ENCODE results near the gene SGCD. TPM values are rescaled to one million over a fixed set of nuclear protein-coding genes. Genes with fewer than 3 reads are reported as not detected.

SGCD gene
- total RNA-seq, 1 experiment from 2014 or later: 5.8 TPM

DNA sequence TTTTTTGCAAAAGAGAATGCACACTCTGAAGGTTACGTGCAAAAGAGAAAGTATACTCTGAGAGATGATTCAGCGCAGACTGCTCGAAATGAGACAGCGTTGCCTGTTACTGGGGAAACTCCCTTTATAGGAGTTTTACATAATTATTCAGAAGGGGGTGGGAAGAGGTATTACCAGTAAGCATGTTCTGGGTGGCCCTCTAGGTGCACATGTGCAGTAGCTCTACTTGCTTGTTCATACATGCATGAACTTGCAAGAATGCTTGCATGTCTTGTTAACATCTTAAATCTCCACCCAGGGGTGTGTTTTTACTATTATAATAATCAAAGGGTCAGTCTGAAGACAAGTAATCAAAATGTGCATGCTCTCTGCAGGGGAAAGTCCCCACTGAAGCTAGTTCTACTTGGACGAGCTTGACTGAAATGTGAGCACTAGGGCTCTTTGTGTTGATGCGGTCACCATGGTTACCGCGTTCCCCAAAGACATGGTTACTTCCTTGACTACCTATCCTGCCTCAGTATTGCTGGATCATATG lies 75.5 kb downstream of the SGCD start:
- H3K27me3 ChIP-seq: no peaks in the 10 kb centered on the region
- no peaks in the 10 kb centered on the region for H3K4me1 ChIP-seq
- H3K9me3 ChIP-seq (replicated peaks): no peaks in the 10 kb centered on the region
- H3K27ac ChIP-seq: no peak overlapping the region
- no peak overlapping the region for H3K4me3 ChIP-seq
- DNase-seq: peak in 1 of 2 experiments; percentile 19
- H3K36me3 ChIP-seq: no peaks in the 10 kb centered on the region

DNA sequence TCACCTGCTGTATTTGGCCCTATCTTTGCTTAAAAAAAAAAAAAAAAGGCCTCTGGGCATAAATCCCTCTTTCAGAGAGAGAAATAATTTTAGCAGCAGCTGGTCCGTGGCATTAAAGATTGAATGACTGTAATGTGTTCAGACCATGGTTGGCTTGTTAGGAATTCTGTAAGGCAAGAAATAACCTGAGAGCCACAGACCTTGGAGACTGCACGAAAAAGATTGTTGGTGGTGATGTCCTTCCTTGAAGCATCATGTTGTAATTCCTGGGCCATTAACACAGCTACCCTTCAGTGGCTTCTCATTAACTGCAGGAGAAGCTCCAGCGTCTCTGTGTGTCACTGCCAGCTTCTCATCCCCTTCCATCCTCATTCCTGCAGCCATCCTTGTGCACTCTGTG lies 79.0 kb downstream of the SGCD start:
- Histone ChIP-seq H3K4me1 (no peaks in the 10 kb centered on the region), H3K36me3 (no peaks in the 10 kb centered on the region), H3K4me3 (no peak overlapping the region), H3K27ac (no peak overlapping the region), H3K27me3 (no peaks in the 10 kb centered on the region), H3K9me3 (replicated peaks) (no peaks in the 10 kb centered on the region)
- DNase-seq: peak in 1 of 2 experiments; percentile 43

DNA sequence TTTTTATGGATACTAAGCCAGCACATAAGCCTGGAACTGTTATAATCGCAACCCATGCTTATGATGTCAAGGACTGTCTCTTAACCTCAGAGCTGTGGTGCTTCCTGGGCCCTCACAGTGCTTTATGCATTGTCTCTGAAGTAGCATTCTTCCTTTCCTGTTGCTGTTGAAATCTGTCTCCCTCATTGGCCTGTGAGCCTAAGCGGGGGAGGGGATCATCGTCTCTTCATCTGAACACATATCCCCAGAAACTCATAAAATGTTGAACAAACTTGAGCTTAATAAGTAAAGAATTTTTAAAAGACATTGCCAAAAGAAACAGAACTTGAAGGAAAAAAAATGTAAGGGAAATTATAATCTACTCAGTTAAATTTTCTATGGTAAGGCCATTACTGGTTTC lies 80.3 kb downstream of the SGCD start:
- Histone ChIP-seq H3K36me3 (no peaks in the 10 kb centered on the region), H3K27ac (no peak overlapping the region), H3K9me3 (replicated peaks) (no peaks in the 10 kb centered on the region), H3K4me1 (no peaks in the 10 kb centered on the region), H3K4me3 (no peak overlapping the region), H3K27me3 (no peaks in the 10 kb centered on the region)
- DNase-seq: no peak

DNA sequence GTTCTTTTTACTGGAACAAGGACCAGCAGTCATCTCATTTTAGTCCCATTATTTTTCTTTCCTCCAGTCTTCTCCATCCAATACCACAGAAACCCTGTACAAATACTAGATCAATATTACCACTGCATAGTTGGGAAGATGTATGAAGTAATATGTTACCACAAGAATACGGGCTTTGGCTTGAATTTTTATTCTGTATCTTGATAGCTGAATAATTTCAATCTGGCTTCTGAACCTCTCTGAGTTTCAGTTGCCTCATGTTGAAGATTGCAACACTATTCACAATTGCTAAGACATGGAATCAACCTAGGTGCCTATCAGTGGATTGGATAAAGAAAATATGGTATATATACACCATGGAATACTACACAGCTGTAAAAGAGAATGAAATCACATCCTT lies 82.9 kb downstream of the SGCD start:
- no peak for DNase-seq
- H3K36me3 ChIP-seq: no peaks in the 10 kb centered on the region
- H3K27me3 ChIP-seq: no peaks in the 10 kb centered on the region
- no peaks in the 10 kb centered on the region for H3K4me1 ChIP-seq
- H3K27ac ChIP-seq: no peak overlapping the region
- H3K4me3 ChIP-seq: no peak overlapping the region
- no peaks in the 10 kb centered on the region for H3K9me3 ChIP-seq (replicated peaks)

DNA sequence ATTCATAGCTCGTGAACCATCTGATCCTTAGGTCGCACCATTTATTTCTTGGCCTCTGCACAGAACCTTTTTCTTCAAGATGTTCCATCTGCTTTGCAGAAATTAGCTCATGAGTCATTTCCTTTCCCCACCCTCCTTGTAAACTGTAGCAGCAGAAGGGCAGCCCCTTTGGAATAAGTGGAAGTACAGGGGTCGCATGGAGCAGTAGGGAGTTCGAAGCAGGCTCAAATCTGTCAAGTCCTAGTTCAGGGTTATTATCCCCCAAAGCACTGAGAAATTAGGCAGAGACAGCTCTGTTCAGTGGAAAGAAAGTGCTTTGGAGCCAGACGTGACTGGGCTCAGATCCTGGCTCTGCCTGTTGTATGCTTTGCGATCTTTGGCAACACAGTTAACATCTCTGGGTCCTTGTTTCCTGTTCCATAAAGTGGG lies 84.2 kb downstream of the SGCD start:
- no peak for DNase-seq
- no peak overlapping the region for H3K27ac ChIP-seq
- H3K27me3 ChIP-seq: no peaks in the 10 kb centered on the region
- H3K36me3 ChIP-seq: no peaks in the 10 kb centered on the region
- H3K4me1 ChIP-seq: no peaks in the 10 kb centered on the region
- no peaks in the 10 kb centered on the region for H3K9me3 ChIP-seq (replicated peaks)
- H3K4me3 ChIP-seq: no peak overlapping the region

DNA sequence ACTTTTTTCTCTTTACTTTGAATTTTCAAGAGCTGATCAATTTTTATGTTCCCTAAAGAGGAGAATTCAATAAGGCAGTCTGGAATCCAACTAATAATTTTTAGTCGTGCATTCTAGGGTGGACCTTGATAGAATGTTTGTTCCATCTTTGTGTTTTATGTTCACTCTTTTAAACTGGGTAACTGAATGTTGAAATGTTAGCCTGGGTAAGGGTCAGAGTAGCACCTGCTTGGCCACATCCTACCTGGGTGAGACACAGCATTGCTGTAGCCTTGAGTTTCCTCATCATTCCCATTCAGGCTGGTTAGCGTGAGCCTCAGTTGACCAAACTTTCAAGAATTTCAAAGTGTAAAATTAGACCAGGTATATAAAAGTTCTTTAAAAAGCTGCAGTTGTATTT lies 85.0 kb downstream of the SGCD start:
- Histone ChIP-seq H3K27ac (no peak overlapping the region), H3K9me3 (replicated peaks) (no peaks in the 10 kb centered on the region), H3K27me3 (no peaks in the 10 kb centered on the region), H3K36me3 (no peaks in the 10 kb centered on the region), H3K4me3 (no peak overlapping the region), H3K4me1 (no peaks in the 10 kb centered on the region)
- DNase-seq: no peak

DNA sequence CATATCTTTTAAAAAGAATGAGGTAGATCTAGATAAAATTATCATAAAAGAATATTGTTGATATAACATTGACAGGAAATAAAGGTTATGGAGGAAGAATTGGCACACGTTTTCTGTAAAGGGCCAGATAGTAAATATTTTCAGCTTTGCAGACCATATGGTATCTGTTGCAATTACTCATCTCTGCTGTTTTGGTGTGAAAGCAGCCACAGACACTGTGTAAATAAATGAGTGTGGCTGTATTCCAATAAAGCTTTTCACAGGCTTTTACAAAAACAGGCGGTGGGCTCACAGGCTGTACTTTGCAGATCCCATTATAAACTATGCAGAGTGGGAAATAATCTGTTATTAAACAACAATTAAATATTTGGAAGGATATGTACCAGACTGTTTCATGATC lies 87.4 kb downstream of the SGCD start:
- no peak for DNase-seq

DNA sequence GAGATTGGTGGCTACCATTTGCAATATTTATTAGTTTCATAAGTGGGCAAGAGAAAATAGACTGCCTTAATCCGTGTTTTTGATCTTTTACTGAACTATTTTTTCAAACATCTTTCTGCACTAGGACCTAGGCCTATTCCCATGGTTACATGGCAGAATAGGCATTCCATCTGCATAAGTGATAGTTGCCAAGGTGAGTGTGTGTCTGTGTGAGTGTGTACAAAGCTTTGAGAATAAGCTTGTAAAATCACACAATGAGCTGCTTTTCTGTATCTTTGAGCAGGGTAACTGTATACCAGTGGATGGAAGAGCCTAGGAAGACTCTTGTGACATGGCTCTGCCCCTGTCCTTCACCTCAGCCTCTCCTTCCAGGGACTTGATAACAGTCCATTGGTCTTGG lies 92.7 kb downstream of the SGCD start:
- Histone ChIP-seq H3K36me3 (no peaks in the 10 kb centered on the region), H3K4me3 (no peak overlapping the region), H3K9me3 (replicated peaks) (no peaks in the 10 kb centered on the region), H3K4me1 (no peaks in the 10 kb centered on the region), H3K27me3 (no peaks in the 10 kb centered on the region), H3K27ac (no peak overlapping the region)
- DNase-seq: no peak

More for the DNA sequence above, 87.4 kb downstream of the SGCD start:
- Histone ChIP-seq H3K27me3 (no peaks in the 10 kb centered on the region), H3K4me1 (no peaks in the 10 kb centered on the region), H3K27ac (no peak overlapping the region), H3K9me3 (replicated peaks) (no peaks in the 10 kb centered on the region), H3K36me3 (no peaks in the 10 kb centered on the region), H3K4me3 (no peak overlapping the region)

DNA sequence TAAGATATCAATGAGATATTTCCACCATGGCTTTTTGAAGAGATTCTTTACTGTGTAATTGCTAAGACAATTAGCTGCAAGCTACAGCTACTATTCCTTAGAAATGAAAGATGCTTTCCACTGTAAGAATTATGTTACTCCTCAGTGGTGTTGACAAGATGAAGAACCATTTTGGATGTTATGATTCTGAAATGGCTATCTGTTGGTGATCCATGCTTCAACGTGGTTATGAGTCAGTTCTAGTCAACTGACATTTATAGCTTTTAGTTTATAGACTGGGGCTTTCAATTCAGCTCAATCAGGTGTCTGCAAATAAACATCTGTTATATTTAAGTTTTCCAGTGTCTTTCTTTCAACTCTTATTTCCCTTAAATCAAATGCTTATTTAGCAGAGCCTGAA lies 93.7 kb downstream of the SGCD start:
- Histone ChIP-seq H3K4me1 (no peaks in the 10 kb centered on the region), H3K36me3 (no peaks in the 10 kb centered on the region), H3K27ac (no peak overlapping the region), H3K9me3 (replicated peaks) (no peaks in the 10 kb centered on the region), H3K27me3 (no peaks in the 10 kb centered on the region), H3K4me3 (no peak overlapping the region)
- DNase-seq: no peak

DNA sequence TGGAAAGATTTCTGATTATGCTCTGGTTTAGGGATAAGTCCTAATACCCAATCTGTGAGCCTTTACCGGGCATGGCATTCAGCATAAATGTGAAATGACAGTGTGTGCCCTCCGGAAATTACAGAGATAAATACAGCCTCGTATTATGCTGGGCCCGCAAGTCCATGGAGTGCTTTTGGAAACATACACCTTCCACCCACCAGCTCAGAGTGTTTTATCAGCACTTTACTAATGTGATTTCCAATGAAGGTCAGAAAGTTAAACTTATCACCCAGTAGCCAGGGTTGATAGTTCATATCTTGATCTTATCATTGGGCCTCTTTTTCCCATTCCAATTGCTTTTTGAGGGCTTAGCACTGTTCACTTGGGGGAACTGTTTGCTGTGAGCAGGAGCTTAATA lies 94.8 kb downstream of the SGCD start:
- Histone ChIP-seq H3K9me3 (replicated peaks) (no peaks in the 10 kb centered on the region), H3K4me3 (no peak overlapping the region), H3K36me3 (no peaks in the 10 kb centered on the region), H3K4me1 (no peaks in the 10 kb centered on the region), H3K27me3 (no peaks in the 10 kb centered on the region), H3K27ac (no peak overlapping the region)
- DNase-seq: no peak

DNA sequence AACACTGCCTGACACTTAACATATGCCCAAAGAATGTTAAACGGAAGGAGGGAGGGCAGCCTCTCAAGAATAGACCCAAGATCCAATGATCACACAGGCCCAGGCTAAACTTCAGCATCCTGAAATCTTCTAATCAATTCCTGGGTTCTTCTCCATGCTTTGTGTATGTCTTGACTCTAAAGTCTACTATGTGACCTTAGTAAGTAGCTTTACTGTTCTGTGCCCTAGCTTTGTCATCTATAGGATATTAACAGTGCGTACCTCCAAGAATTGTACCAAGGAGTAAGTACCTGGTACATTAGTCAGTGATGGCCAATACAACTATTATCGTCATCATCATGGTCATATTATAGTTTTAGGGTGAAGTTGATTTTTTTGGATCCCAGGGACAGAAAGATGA lies 96.6 kb downstream of the SGCD start:
- H3K9me3 ChIP-seq (replicated peaks): no peaks in the 10 kb centered on the region; the same call in 1 of the 2 replicates
- H3K36me3 ChIP-seq: no peaks in the 10 kb centered on the region
- no peak overlapping the region for H3K4me3 ChIP-seq
- no peak for DNase-seq
- no peaks in the 10 kb centered on the region for H3K4me1 ChIP-seq
- H3K27ac ChIP-seq: no peak overlapping the region
- no peaks in the 10 kb centered on the region for H3K27me3 ChIP-seq

DNA sequence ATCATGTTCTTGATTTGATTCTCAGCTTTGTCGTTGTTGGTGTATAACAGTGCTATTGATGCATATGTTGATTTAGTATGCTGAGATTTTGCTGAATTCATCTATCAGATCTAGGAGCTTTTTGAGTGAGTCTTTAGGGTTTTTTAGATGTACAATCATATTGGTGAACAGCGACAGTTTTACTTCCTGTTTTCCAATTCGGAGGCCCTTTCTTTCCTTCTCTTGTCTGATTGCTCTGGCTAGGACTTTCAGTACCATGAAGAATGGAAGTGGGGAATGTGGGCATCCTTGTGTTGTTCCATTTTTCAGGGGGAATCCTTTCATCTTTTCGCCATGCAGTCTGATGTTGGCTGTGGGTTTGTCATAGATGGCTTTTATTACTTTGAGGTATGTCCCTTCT lies 100.4 kb downstream of the SGCD start:
- Histone ChIP-seq H3K9me3 (replicated peaks) (no peaks in the 10 kb centered on the region; the same call in 1 of the 2 replicates), H3K4me3 (no peak overlapping the region)
- no peak for DNase-seq

DNA sequence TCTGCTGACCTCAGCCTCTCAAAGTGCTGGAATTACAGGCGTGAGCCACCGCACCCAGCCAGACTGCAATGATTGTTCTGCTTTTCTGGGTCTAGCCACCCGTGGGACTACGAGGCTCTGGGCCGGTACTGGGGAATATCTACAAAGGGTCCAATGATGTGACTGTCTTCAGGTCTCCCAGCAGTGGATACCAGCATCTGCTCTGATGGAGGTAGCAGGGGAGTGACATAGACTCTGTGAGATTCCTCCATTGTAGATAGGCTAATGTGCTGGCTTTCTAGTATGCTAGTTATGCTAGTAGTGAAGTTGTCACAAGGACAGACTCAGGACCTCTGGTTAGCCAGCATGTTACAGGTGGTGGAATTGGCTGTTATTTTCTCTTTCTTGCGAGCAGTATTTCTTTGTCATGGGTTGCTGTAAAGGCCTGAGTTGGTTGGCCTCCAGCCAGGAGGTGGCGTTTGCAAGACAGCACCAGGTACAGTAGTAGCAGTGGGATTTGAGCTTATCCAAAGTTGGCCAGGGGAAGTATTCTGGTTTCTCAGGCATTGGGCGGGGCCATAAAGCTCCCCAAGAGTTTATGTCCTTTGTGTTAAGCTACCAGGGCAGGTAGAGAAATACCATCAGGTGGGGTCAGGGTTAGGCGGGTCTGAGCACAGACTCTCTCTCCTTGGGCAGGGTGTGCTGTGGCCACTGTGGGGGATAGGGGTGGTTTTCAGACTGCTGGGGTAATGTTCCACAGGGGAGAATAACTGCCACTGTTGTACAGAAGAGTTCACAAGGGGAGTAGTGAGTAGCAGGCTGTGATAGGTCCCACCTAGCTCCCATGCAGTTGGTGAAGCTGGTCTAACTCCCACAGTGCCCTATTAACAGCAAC lies 105.2 kb downstream of the SGCD start:
- no peaks in the 10 kb centered on the region; the same call in 1 of the 2 replicates for H3K9me3 ChIP-seq (replicated peaks)
- no peaks in the 10 kb centered on the region for H3K27me3 ChIP-seq
- no peak overlapping the region for H3K27ac ChIP-seq
- 0 out of 2 replicates have a peak, but pooled peaks cover 2% of the 10 kb centered on the region for H3K4me1 ChIP-seq
- no peak for DNase-seq
- H3K4me3 ChIP-seq: no peak overlapping the region
- H3K36me3 ChIP-seq: no peaks in the 10 kb centered on the region

More for the DNA sequence above, 100.4 kb downstream of the SGCD start:
- no peaks in the 10 kb centered on the region for H3K4me1 ChIP-seq
- no peak overlapping the region for H3K27ac ChIP-seq
- no peaks in the 10 kb centered on the region for H3K27me3 ChIP-seq
- no peaks in the 10 kb centered on the region for H3K36me3 ChIP-seq

DNA sequence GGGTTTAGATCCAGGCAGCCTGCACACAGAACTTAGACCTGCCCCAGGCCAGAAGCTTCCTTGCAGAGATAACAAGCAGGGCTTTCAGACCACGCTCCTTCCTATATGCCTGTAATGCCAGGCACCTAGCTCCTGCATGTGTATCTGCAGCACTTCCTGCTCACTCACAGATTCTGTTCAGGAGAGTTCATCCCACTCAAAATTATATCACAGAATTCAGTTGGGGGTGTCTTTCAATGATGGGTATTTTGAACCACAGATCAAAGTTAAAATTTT lies 105.8 kb downstream of the SGCD start:
- H3K27ac ChIP-seq: no peak overlapping the region
- 0 out of 2 replicates have a peak, but pooled peaks cover 2% of the 10 kb centered on the region for H3K4me1 ChIP-seq
- no peak for DNase-seq
- no peaks in the 10 kb centered on the region; the same call in 1 of the 2 replicates for H3K9me3 ChIP-seq (replicated peaks)
- H3K36me3 ChIP-seq: no peaks in the 10 kb centered on the region
- H3K4me3 ChIP-seq: no peak overlapping the region
- no peaks in the 10 kb centered on the region for H3K27me3 ChIP-seq

DNA sequence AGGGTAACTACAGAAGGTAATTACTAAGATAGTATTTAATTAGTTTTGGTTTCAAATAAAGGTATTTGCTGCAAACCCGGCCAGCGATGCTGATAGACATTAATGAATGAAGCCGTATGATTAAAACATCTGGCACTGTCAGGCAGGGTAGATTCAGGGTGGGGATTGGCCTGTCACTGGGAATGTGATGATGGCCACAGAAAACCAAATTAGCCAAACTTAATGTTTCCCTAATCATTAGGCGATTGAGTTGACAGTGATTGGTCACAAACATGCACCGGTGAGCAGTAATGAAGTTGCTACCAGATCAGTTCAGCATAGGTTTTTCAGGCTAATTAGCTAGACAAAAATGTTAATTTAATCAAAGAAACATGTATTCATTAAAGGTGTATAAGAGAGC lies 107.5 kb downstream of the SGCD start:
- 0 out of 2 replicates have a peak, but pooled peaks cover 2% of the 10 kb centered on the region for H3K4me1 ChIP-seq
- no peaks in the 10 kb centered on the region for H3K36me3 ChIP-seq
- DNase-seq: no peak
- no peaks in the 10 kb centered on the region for H3K9me3 ChIP-seq (replicated peaks)
- H3K4me3 ChIP-seq: no peak overlapping the region
- no peak overlapping the region for H3K27ac ChIP-seq
- H3K27me3 ChIP-seq: no peaks in the 10 kb centered on the region

DNA sequence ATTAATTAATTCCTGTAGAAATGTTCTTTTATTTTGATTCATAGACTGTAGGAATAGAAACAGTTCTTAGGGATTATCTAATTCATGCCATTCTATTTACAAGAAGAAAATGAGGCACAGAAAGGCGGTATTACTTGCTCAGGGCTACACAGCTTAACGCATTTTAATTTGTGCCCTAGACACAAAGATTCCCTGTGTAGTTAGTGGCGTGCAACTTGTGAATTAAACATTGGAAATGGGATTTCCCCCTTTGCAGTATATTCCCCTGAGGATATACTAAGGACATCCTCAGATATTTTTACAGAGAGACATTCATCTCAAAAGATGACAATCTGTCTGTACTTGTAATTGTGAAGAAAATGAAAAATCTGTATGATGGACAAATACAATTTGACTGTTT lies 108.1 kb downstream of the SGCD start:
- Histone ChIP-seq H3K27ac (no peak overlapping the region), H3K36me3 (no peaks in the 10 kb centered on the region), H3K4me1 (0 out of 2 replicates have a peak, but pooled peaks cover 2% of the 10 kb centered on the region), H3K4me3 (no peak overlapping the region), H3K9me3 (replicated peaks) (no peaks in the 10 kb centered on the region), H3K27me3 (no peaks in the 10 kb centered on the region)
- DNase-seq: no peak
